Measurements from ENCODE around the gene SDR42E2.
"Not testable (repeated sequence)": the region's sequence is repeated elsewhere in the genome, so short reads cannot be mapped to it uniquely, and the experiment has no call there.

Gene SDR42E2

GRCh38 chr16:22126037-22126558, 36.2 kb upstream of the SDR42E2 start (continued):
- TF ChIP-seq, protein P1, sequence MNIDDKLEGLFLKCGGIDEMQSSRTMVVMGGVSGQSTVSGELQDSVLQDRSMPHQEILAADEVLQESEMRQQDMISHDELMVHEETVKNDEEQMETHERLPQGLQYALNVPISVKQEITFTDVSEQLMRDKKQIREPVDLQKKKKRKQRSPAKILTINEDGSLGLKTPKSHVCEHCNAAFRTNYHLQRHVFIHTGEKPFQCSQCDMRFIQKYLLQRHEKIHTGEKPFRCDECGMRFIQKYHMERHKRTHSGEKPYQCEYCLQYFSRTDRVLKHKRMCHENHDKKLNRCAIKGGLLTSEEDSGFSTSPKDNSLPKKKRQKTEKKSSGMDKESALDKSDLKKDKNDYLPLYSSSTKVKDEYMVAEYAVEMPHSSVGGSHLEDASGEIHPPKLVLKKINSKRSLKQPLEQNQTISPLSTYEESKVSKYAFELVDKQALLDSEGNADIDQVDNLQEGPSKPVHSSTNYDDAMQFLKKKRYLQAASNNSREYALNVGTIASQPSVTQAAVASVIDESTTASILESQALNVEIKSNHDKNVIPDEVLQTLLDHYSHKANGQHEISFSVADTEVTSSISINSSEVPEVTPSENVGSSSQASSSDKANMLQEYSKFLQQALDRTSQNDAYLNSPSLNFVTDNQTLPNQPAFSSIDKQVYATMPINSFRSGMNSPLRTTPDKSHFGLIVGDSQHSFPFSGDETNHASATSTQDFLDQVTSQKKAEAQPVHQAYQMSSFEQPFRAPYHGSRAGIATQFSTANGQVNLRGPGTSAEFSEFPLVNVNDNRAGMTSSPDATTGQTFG (tag by site-specific recombination; IDR thresholded peaks at IDR 0.05; ENCODE audit: borderline replicate concordance) = no peak
- TF ChIP-seq BCL6B (tag by site-specific recombination; IDR thresholded peaks at IDR 0.05) = no peak

DNA sequence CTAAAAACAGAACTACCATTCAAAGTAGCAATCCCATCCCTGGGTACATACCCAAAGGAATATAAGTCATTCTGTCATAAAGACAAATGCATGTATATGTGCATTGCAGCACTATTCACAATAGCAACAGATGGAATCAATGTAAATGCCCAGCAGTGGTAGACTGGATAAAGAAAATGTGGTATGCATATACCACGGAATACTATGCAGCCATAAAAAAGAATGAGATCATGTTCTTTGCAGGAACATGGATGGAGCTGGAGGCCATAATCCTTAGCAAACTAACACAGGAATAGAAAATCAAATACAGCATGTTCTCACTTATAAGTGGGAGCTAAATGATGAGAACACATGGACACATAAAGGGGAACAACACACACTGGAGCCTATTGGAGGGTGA, 33.8 kb upstream of the SDR42E2 start:
- H3K36me3 ChIP-seq (ENCODE audit: control insufficient read depth in 2 of 2, insufficient read depth in 1 of 2, low read length in 2 of 2); CTCF ChIA-PET: not testable (repeated sequence)

DNA sequence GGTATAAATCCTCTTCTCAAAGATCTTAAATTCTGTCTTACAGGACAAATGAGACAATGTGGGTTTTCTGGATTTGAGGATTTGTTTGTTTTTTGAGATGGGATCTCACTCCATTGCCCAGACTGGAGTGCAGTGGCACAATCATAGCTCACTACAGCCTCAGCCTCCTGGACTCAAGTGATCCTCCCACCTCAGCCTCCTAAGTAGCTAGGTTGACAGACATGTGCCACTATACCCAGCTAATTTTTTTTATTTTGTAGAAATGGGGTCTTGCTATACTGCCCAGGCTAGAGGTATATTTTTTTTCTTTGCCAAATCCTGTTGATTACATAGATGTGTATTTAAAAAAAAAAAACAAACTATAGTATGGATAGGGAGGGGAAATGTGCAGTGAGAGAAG, 31.8 kb upstream of the SDR42E2 start:
- H3K4me1 ChIP-seq (ENCODE audit: control insufficient read depth, insufficient read depth, low read length) = no peaks in the 10 kb centered on the region
- ChIA-PET POLR2A (no interaction called here), CTCF (interaction anchor here (0.6 to 1.0 kb wide), 3 partner anchors 11 to 512 kb away, joined by 3 read pairs; no protein-coding TSS in a partner anchor)
- H3K27ac ChIP-seq (ENCODE audit: extremely low read depth, low read depth, low read length) = no peak overlapping the region
- no peak overlapping the region for H3K4me3 ChIP-seq (ENCODE audit: low read depth, low read length)
- no peaks in the 10 kb centered on the region for H3K36me3 ChIP-seq (ENCODE audit: control insufficient read depth in 2 of 2, insufficient read depth in 1 of 2, low read length in 2 of 2)
- no peaks in the 10 kb centered on the region for H3K9me3 ChIP-seq (ENCODE audit: control insufficient read depth, insufficient read depth, low read depth, low read length)
- TF ChIP-seq ZNF121 (tag by site-specific recombination; IDR thresholded peaks at IDR 0.05) (peak; percentile 89; the same call in 1 of the 2 replicates), ZNF292 (tag by site-specific recombination; IDR thresholded peaks at IDR 0.05; ENCODE audit: borderline replicate concordance, low read depth) (no peak), ZSCAN23 (tag by site-specific recombination; IDR thresholded peaks at IDR 0.05) (no peak), ZNF23 (tag by site-specific recombination; IDR thresholded peaks at IDR 0.05; ENCODE audit: borderline replicate concordance) (no peak), ZNF645 (tag by site-specific recombination; IDR thresholded peaks at IDR 0.05) (no peak), HOXC10 (CRISPR knock-in tag; IDR thresholded peaks at IDR 0.05) (no peak)

More for the DNA sequence above, 33.8 kb upstream of the SDR42E2 start:
- H3K4me3 ChIP-seq (ENCODE audit: low read depth, low read length); H3K27ac ChIP-seq (ENCODE audit: extremely low read depth, low read depth, low read length); H3K9me3 ChIP-seq (ENCODE audit: control insufficient read depth, insufficient read depth, low read depth, low read length); H3K4me1 ChIP-seq (ENCODE audit: control insufficient read depth, insufficient read depth, low read length); POLR2A ChIA-PET: not testable (repeated sequence)
- TF ChIP-seq ZNF146 (tag by site-specific recombination; IDR thresholded peaks at IDR 0.05) = peak; percentile 84
- peak; percentile 64; the same call in 1 of the 2 replicates for TF ChIP-seq ZNF580 (tag by site-specific recombination; IDR thresholded peaks at IDR 0.05)

DNA sequence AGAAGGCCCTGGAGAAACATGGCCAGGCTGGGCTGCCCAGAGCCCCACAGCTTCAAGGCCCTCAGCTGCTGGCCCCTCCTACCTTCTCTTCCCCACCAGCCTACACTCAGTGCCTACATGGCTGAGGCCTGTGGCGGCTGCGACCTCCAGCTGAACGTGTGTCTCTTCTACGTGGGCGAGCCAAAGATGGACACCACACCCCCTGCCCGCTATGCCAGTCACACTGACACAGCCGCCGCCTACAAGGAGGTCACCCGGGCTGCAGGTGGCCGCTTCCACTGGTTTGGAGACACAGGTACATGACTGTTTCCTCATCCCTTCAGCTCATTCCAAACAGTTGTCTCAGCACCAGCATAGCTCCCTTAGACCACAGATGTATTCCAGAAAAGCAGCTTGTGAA, 29.5 kb upstream of the SDR42E2 start:
- TF ChIP-seq MEIS1 (CRISPR knock-in tag; IDR thresholded peaks at IDR 0.05; ENCODE audit: borderline replicate concordance) (no peak), TCF7L2 (IDR thresholded peaks at IDR 0.05; ENCODE audit: borderline replicate concordance, low read depth, low read length) (no peak), ZNF629 (tag by site-specific recombination; IDR thresholded peaks at IDR 0.05) (no peak), ZNF24 (tag by site-specific recombination; IDR thresholded peaks at IDR 0.05) (no peak), OSR2 (tag by site-specific recombination; IDR thresholded peaks at IDR 0.05) (no peak), ZFHX2 (tag by site-specific recombination; conservative IDR thresholded peaks at IDR 0.05) (0 out of 2 replicates have a peak, but pooled peaks have one; percentile 12), ZNF121 (tag by site-specific recombination; IDR thresholded peaks at IDR 0.05) (no peak), MYNN (tag by site-specific recombination; IDR thresholded peaks at IDR 0.05; ENCODE audit: borderline replicate concordance) (no peak), ZNF266 (tag by site-specific recombination; IDR thresholded peaks at IDR 0.05; ENCODE audit: low read depth) (no peak), EGR2 (tag by site-specific recombination; IDR thresholded peaks at IDR 0.05; ENCODE audit: low read depth) (0 out of 2 replicates have a peak, but pooled peaks have one; percentile 48)
- TF ChIP-seq, protein P2, sequence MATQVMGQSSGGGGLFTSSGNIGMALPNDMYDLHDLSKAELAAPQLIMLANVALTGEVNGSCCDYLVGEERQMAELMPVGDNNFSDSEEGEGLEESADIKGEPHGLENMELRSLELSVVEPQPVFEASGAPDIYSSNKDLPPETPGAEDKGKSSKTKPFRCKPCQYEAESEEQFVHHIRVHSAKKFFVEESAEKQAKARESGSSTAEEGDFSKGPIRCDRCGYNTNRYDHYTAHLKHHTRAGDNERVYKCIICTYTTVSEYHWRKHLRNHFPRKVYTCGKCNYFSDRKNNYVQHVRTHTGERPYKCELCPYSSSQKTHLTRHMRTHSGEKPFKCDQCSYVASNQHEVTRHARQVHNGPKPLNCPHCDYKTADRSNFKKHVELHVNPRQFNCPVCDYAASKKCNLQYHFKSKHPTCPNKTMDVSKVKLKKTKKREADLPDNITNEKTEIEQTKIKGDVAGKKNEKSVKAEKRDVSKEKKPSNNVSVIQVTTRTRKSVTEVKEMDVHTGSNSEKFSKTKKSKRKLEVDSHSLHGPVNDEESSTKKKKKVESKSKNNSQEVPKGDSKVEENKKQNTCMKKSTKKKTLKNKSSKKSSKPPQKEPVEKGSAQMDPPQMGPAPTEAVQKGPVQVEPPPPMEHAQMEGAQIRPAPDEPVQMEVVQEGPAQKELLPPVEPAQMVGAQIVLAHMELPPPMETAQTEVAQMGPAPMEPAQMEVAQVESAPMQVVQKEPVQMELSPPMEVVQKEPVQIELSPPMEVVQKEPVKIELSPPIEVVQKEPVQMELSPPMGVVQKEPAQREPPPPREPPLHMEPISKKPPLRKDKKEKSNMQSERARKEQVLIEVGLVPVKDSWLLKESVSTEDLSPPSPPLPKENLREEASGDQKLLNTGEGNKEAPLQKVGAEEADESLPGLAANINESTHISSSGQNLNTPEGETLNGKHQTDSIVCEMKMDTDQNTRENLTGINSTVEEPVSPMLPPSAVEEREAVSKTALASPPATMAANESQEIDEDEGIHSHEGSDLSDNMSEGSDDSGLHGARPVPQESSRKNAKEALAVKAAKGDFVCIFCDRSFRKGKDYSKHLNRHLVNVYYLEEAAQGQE (tag by site-specific recombination; IDR thresholded peaks at IDR 0.05) = no peak
- ChIA-PET CTCF (interaction anchor here (0.6 to 2.1 kb wide), 4 partner anchors 9 to 76 kb away, joined by 3 to 9 read pairs (median 4); no protein-coding TSS in a partner anchor), POLR2A (no interaction called here)
- Histone ChIP-seq H3K27ac (ENCODE audit: extremely low read depth, low read depth, low read length) (no peak overlapping the region), H3K4me3 (ENCODE audit: low read depth, low read length) (no peak overlapping the region), H3K4me1 (ENCODE audit: control insufficient read depth, insufficient read depth, low read length) (no peaks in the 10 kb centered on the region), H3K9me3 (ENCODE audit: control insufficient read depth, insufficient read depth, low read depth, low read length) (no peaks in the 10 kb centered on the region), H3K36me3 (ENCODE audit: control insufficient read depth in 2 of 2, insufficient read depth in 1 of 2, low read length in 2 of 2) (no peaks in the 10 kb centered on the region)

Data from HEK293 (cell line).